ENCODE results near the gene LDOC1.
"Not testable (repeated sequence)": the region's sequence is repeated elsewhere in the genome, so short reads cannot be mapped to it uniquely, and the experiment has no call there.

Gene LDOC1

GRCh38 chrX:141176586-141177451, at the start of gene LDOC1:
LDOC1 (minus strand) TSS chrX:141177129; CDS start chrX:141177021, 108 bp downstream.
- DNase-seq, result peak; percentile 52 to 53

- DNase-seq, result no peak
These were observed 44.7 kb upstream of the LDOC1 start for GRCh38 chrX:141221611-141222010.

- DNase-seq, result no peak
These were observed 43.5 kb upstream of the LDOC1 start for GRCh38 chrX:141220342-141221008.

- no peak for DNase-seq
These were observed 37.3 kb upstream of the LDOC1 start for GRCh38 chrX:141214196-141214595.

DNA sequence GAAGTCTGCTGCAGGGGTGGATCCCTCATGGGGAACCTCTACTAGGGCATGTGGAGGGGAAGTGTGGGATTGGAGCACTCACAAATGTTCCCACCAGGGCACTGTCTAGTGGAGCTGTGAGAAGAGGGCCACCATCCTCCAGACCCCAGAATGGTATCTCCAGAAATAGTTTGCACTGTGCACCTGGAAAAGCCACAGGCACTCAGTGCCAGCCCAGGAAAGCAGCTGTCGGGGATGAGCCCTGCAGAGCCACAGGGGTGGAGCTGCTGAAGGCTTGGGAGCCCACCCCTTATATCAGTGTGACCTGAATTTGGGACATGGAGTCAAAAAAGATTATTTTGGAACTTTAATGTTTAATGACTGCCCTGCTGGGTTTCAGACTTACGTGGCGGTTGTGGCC, 25.0 kb upstream of the LDOC1 start:
- DNase-seq, result no peak

DNA sequence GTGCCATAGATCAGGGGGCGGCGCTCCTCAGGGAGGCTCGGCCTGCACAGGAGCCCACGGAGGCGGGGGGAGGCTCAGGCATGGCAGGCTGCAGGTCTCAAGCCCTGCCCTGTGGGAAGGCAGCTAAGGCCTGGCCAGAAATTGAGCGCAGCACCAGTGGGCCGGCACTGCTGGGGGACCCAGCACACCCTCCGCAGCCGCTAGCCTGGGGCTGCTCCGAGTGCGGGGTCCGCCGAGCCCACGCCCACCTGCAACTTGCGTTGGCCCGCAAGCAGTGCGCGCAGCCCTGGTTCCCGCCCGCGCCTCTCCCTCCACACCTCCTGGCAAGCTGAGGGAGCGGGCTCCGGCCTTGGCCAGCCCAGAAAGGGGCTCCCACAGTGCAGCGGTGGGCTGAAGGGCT, 11.6 kb upstream of the LDOC1 start:
- DNase-seq, result not testable (repeated sequence)

- DNase-seq, result no peak
These were observed 8.4 kb upstream of the LDOC1 start for GRCh38 chrX:141185366-141185765.

GRCh38 chrX:141183000-141183399, 6.1 kb upstream of the LDOC1 start:
- DNase-seq, result no peak

GRCh38 chrX:141180851-141181250, 3.9 kb upstream of the LDOC1 start:
- DNase-seq, result no peak

- DNase-seq, result no peak
These were observed 1.1 kb downstream of the LDOC1 start for GRCh38 chrX:141175786-141176185.

- no peak for DNase-seq
These were observed 12.5 kb downstream of the LDOC1 start for GRCh38 chrX:141164406-141164805.

GRCh38 chrX:141158084-141158483, 18.8 kb downstream of the LDOC1 start:
- no peak for DNase-seq

GRCh38 chrX:141155231-141155630, 21.7 kb downstream of the LDOC1 start:
- DNase-seq, result not testable (repeated sequence)

DNA sequence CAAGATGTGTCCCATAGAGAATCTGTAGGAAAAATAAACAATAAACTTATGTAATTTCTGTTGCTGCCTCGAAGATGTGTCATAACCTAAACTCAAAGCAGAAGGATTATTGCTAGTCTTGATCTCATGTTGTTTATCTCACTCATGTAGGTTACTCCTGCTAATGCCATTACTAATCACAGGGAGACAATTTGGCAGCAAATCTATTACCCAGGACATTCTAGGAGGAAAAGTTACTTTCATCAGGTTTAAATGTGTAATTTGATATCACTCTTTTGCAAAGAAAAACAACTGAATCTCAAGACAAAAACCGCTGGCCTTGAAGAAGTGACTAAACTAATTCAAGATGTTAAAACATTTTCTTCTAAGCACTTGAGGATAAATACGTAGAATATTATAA, 34.0 kb downstream of the LDOC1 start:
- DNase-seq, result no peak

DNA sequence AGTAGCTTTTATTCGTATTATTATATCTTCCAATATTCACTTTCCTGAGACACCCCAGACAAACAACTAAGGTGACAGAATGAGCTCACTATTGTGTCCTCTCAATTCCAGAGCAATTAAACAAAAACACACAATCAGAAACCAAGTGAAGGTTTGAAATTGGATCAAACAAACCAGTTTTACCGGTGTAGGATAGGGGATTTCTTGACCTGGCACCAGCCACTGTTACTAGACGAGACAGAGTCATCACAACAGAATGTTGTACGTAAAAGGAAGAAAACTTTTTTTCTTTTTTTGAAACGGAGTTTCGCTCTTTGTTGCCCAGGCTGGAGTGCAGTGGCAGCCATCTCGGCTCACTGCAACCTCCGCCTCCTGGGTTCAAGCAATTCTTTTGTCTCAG, 43.7 kb downstream of the LDOC1 start:
- DNase-seq, result no peak

DNA sequence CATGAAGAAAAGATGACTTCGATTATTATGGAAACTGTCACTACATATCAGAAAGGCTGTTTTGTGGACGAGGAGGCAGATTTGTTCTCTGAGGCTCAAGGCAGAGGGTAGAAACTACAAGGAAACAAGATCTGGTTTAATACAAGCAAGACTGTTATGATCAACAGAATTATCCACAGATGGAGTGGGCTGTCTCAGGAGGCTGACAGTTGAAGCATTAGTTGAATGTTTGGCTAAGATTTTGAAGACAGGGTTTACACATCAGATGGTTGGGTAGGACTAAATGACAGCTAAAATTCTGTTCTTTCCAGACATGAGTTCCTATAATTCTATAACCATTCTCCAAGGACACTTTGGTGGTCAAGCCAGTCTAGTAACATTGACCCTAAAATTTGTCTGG, 49.8 kb downstream of the LDOC1 start:
- DNase-seq, result no peak

Measured in activated CD4-positive, alpha-beta T cell treated with anti-CD3 and anti-CD28 coated beads, Interleukin-2, amount 50 U/mL, for 4 hours (primary cell).